H9 (cell line): ENCODE measurements around the gene C2orf42. TPM values are rescaled to one million over a fixed set of nuclear protein-coding genes. Genes with fewer than 3 reads are reported as not detected.

ENCODE experiments used
- DNase-seq: peaks from one replicate; pipeline ENCODE4 v3.0.0-alpha.2; 2017
- H2AFZ ChIP-seq: one replicate; pipeline ENCODE4 v1.6.1; 2013; ENCODE audit warnings: mild to moderate bottlenecking, low read length, control low read depth, moderate library complexity
- H2AK5ac ChIP-seq: 2 replicates; pipeline ENCODE4 v1.6.1; 2013; ENCODE audit warnings: low read length, control low read depth, mixed read lengths; ENCODE audit not compliant: insufficient read length
- H2BK120ac ChIP-seq: one replicate; pipeline ENCODE4 v1.6.1; 2013; ENCODE audit warnings: low read depth, mild to moderate bottlenecking, low read length, control low read depth, inconsistent platforms; ENCODE audit not compliant: poor library complexity, severe bottlenecking
- H2BK12ac ChIP-seq: 2 replicates; pipeline ENCODE4 v1.6.1; 2013; ENCODE audit warnings: low read length, control low read depth, mixed read lengths, low read depth; ENCODE audit not compliant: insufficient read length
- H2BK15ac ChIP-seq: 2 replicates; pipeline ENCODE4 v1.6.1; 2013; ENCODE audit warnings: low read depth, low read length, control low read depth
- H2BK20ac ChIP-seq: one replicate; pipeline ENCODE4 v1.6.1; 2013; ENCODE audit warnings: low read depth, mild to moderate bottlenecking, low read length, control low read depth, inconsistent platforms; ENCODE audit not compliant: poor library complexity, severe bottlenecking
- H2BK5ac ChIP-seq: 2 replicates; pipeline ENCODE4 v1.6.1; 2013; ENCODE audit warnings: low read length, control low read depth, mixed read lengths; ENCODE audit not compliant: insufficient read length
- H3K14ac ChIP-seq: 2 replicates; pipeline ENCODE4 v1.6.1; 2013; ENCODE audit warnings: low read length, control low read depth; ENCODE audit not compliant: insufficient read depth
- H3K18ac ChIP-seq: 2 replicates; pipeline ENCODE4 v1.6.1; 2013; ENCODE audit warnings: low read depth, mild to moderate bottlenecking, mixed read lengths, low read length, control low read depth; ENCODE audit not compliant: insufficient read length
- H3K23ac ChIP-seq: 2 replicates; pipeline ENCODE4 v1.6.1; 2013; ENCODE audit warnings: low read length, control low read depth, mixed read lengths, low read depth; ENCODE audit not compliant: insufficient read length
- H3K23me2 ChIP-seq: 2 replicates; pipeline ENCODE4 v1.6.1; 2013; ENCODE audit warnings: low read depth, mild to moderate bottlenecking, mixed read lengths, low read length, control low read depth; ENCODE audit not compliant: insufficient read length, poor library complexity, severe bottlenecking
- H3K27ac ChIP-seq: 2 replicates; pipeline ENCODE4 v1.5.1; 2013; ENCODE audit warnings: low read length, control low read depth, mixed read lengths, low read depth; ENCODE audit not compliant: insufficient read length
- H3K27me3 ChIP-seq: 2 replicates; pipeline ENCODE4 v1.6.1; 2013; ENCODE audit warnings: low read length, control low read depth, inconsistent platforms; ENCODE audit not compliant: insufficient read depth
- H3K4ac ChIP-seq: 2 replicates; pipeline ENCODE4 v1.6.1; 2013; ENCODE audit warnings: low read depth, mild to moderate bottlenecking, control low read depth, inconsistent platforms, low read length, moderate library complexity
- H3K4me1 ChIP-seq: 2 replicates; pipeline ENCODE4 v1.6.1; 2013; ENCODE audit warnings: low read length, control low read depth, inconsistent platforms; ENCODE audit not compliant: insufficient read depth
- H3K4me2 ChIP-seq: 2 replicates; pipeline ENCODE4 v1.6.1; 2013; ENCODE audit warnings: low read length, control low read depth, mixed read lengths; ENCODE audit not compliant: insufficient read length, insufficient read depth
- H3K56ac ChIP-seq: 2 replicates; pipeline ENCODE4 v1.6.1; 2013; ENCODE audit warnings: low read depth, mild to moderate bottlenecking, mixed read lengths, low read length, control low read depth; ENCODE audit not compliant: insufficient read length
- H3K79me1 ChIP-seq: 2 replicates; pipeline ENCODE4 v1.6.1; 2013; ENCODE audit warnings: low read depth, mild to moderate bottlenecking, moderate library complexity, low read length, control low read depth, inconsistent platforms; ENCODE audit not compliant: insufficient read depth, poor library complexity, severe bottlenecking
- H3K79me2 ChIP-seq: 2 replicates; pipeline ENCODE4 v1.6.1; 2013; ENCODE audit warnings: low read length, control low read depth, inconsistent platforms; ENCODE audit not compliant: insufficient read depth
- H3K9ac ChIP-seq: 2 replicates; pipeline ENCODE4 v1.6.1; 2013; ENCODE audit warnings: low read length, control low read depth, mixed read lengths; ENCODE audit not compliant: insufficient read length; ENCODE audit errors: extremely low read depth
- H3K9me3 ChIP-seq: one replicate; pipeline ENCODE4 v1.6.1; 2013; ENCODE audit warnings: low read depth, low read length, inconsistent platforms; ENCODE audit not compliant: control insufficient read depth
- H3T11ph ChIP-seq: one replicate; pipeline ENCODE4 v1.6.1; 2013; ENCODE audit warnings: mild to moderate bottlenecking, low read length, control low read depth, inconsistent platforms
- H4K20me1 ChIP-seq: one replicate; pipeline ENCODE4 v1.6.1; 2013; ENCODE audit not compliant: control insufficient read depth, insufficient read length, insufficient read depth
- H4K5ac ChIP-seq: 2 replicates; pipeline ENCODE4 v1.6.1; 2013; ENCODE audit warnings: low read depth, mild to moderate bottlenecking, mixed read lengths, low read length, control low read depth; ENCODE audit not compliant: insufficient read length
- H4K8ac ChIP-seq: replicated peaks from 2 replicates; pipeline ENCODE4 v1.6.1; 2013; ENCODE audit warnings: low read length, control low read depth, mixed read lengths, low read depth; ENCODE audit not compliant: insufficient read length
- H4K91ac ChIP-seq: 2 replicates; pipeline ENCODE4 v1.6.1; 2013; ENCODE audit warnings: low read depth, mild to moderate bottlenecking, moderate library complexity, mixed read lengths, low read length, control low read depth; ENCODE audit not compliant: insufficient read length
- H3K27ac Mint-ChIP-seq, 3 experiments: 2 replicates in 2 of 3; 3 replicates in 1 of 3; pipeline ENCODE4 v1.8.0; 2020 to 2021; ENCODE audit warnings: mixed read lengths in 3 of 3, mild to moderate bottlenecking in 1 of 3, moderate library complexity in 1 of 3
- H3K27me3 Mint-ChIP-seq: 2 replicates; pipeline ENCODE4 v1.8.0; 2021; ENCODE audit warnings: low read depth, mild to moderate bottlenecking, moderate library complexity, mixed read lengths
- H3K36me3 Mint-ChIP-seq, 3 experiments: 2 replicates in 2 of 3; 3 replicates in 1 of 3; pipeline ENCODE4 v1.8.0; 2020 to 2021; ENCODE audit warnings: low read depth in 3 of 3, mixed read lengths in 3 of 3; ENCODE audit not compliant: insufficient read depth in 1 of 3
- H3K4me1 Mint-ChIP-seq, 2 experiments: 2 replicates each; pipeline ENCODE4 v1.8.0; 2020; ENCODE audit warnings: mixed read lengths in 2 of 2
- H3K4me3 Mint-ChIP-seq, 2 experiments: 2 replicates in 1 of 2; 3 replicates in 1 of 2; pipeline ENCODE4 v1.8.0; 2020 to 2021; ENCODE audit warnings: mild to moderate bottlenecking in 2 of 2, mixed read lengths in 2 of 2, moderate library complexity in 1 of 2
- H3K9me3 Mint-ChIP-seq, 2 experiments: 2 replicates in 1 of 2; 3 replicates in 1 of 2; pipeline ENCODE4 v1.8.0; 2020; ENCODE audit warnings: mild to moderate bottlenecking in 2 of 2, mixed read lengths in 2 of 2, moderate library complexity in 1 of 2
- CTCF ChIP-seq: fragments of 200-600 bp; sonication (generic); conservative IDR thresholded peaks from 3 replicates; pipeline ENCODE4 v1.8.0; 2021; ENCODE audit warnings: antibody characterized with exemption, mild to moderate bottlenecking
- WGBS: extraction: QIAGEN DNeasy Blood & Tissue Kit; methylation state at CpG from one replicate; pipeline ENCODE4 v1.1.7; 2013; ENCODE audit warnings: missing lambda C conversion rate, low lambda C conversion rate, mixed read lengths; ENCODE audit not compliant: insufficient read length; ENCODE audit errors: extremely low coverage; 5-methylcytosine and 5-hydroxymethylcytosine counted together
- total RNA-seq: library from RNA; stranded (reverse); gene quantifications from 2 replicates; pipeline ENCODE4 v1.2.1, GENCODE V29; 2021

Gene C2orf42
- total RNA-seq, 1 experiment from 2014 or later: 19.0 TPM

DNA sequence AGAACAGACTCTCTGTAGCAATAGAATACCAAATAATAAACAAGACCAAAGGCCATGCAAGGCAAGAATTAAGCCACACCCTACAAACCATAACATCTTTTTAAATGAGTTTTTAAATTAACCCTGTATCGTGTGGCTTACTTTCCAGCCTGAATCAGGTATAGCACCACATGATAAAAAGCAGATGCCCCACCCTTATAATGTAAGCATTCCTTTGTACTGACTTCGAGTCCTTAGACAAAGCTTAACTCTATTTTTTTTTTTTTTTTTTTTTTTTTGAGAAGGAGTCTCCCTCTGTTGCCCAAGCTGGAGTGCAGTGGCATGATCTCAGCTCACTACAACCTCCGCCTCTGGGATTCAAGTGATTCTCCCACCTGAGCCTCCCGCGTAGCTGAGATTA, 1.7 kb upstream of the C2orf42 start:
- Histone ChIP-seq H3K4ac (no peak overlapping the region), H4K91ac (no peak overlapping the region), H3K18ac (no peak overlapping the region), H3K14ac (no peak overlapping the region), H2BK12ac (no peak overlapping the region), H3T11ph (no peak overlapping the region), H3K9me3 (no peaks in the 10 kb centered on the region), H4K20me1 (no peaks in the 10 kb centered on the region), H2AK5ac (no peak overlapping the region), H2BK20ac (no peak overlapping the region), H3K56ac (no peak overlapping the region), H2BK120ac (no peak overlapping the region), H3K27me3 (no peaks in the 10 kb centered on the region), H2BK15ac (no peak overlapping the region), H3K23me2 (no peaks in the 10 kb centered on the region), H3K23ac (no peak overlapping the region), H3K27ac (no peak overlapping the region), H3K4me2 (no peak overlapping the region), H3K79me2 (no peaks in the 10 kb centered on the region), H4K8ac (no peak overlapping the region), H4K5ac (no peak overlapping the region), H3K79me1 (no peaks in the 10 kb centered on the region), H3K9ac (no peak overlapping the region), H2BK5ac (no peak overlapping the region), H3K4me1 (no peaks in the 10 kb centered on the region), H2AFZ (no peak overlapping the region)
- no peak overlapping the region; a peak in 1 of 5 replicates for H3K4me3 Mint-ChIP-seq
- peaks cover 0 to 5% (median 0%) of the 10 kb centered on the region in 3 experiments; a peak in 1 of 7 replicates for H3K36me3 Mint-ChIP-seq
- no peaks in the 10 kb centered on the region for H3K27me3 Mint-ChIP-seq
- H3K4me1 Mint-ChIP-seq: peaks cover 9 to 12% of the 10 kb centered on the region in 2 experiments; a peak in 3 of 4 replicates
- TF ChIP-seq CTCF: no peak
- no peak for DNase-seq
- no CpG with 5 or more reads among the region's 5 CpGs for WGBS
- H3K9me3 Mint-ChIP-seq: no peaks in the 10 kb centered on the region
- H3K27ac Mint-ChIP-seq: no peak overlapping the region
